Renal cortical epithelial cell (primary cell): Measurements from ENCODE around the gene AP4B1. TPM values are rescaled to one million over a fixed set of nuclear protein-coding genes. Genes with fewer than 3 reads are reported as not detected.

Source experiments
- DNase-seq: peaks from one replicate; pipeline ENCODE4 v3.0.0-alpha.2; 2011; ENCODE audit warnings: low read depth
- total RNA-seq: library from RNA; depleted of rRNA; stranded (reverse); fragments of >200 nt; gene quantifications from 2 replicates; pipeline ENCODE4 v1.2.3, GENCODE V29; 2014

AP4B1 gene
- total RNA-seq, 1 donor from 2014 or later: 23.0 TPM

DNA sequence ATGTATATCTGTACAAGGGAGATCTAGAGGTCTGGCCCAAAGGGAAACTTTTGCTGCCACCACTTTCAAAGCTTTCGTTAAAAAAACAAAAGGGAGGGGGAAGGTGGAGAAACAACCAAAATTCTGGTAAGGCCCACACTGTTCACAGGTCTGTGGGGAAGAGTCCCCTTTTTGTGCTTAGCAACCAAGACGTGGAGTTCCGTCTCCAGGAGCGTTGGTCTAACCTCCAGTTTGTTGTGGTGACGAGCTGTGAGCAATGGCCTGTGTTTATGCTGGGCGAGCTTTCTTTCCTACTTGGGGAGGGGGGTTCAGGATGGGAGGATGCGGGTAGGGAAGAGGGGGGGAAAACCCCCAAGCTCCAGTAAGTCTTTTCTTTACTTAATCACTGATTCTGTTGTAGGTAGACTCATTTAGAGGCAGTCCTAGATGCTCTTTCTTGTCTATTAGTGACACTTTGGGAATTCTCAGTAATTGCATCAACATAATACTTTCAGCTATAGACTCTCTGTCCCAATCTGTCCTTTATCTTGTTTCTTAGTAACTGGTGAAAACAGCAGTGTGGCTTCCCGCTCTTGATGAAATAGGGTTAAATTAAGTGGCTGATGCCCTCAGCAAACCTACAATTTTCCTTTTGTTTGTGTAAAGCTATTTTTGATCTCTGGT is 26.0 kb upstream of the AP4B1 start:
- DNase-seq: peak; percentile 87

DNA sequence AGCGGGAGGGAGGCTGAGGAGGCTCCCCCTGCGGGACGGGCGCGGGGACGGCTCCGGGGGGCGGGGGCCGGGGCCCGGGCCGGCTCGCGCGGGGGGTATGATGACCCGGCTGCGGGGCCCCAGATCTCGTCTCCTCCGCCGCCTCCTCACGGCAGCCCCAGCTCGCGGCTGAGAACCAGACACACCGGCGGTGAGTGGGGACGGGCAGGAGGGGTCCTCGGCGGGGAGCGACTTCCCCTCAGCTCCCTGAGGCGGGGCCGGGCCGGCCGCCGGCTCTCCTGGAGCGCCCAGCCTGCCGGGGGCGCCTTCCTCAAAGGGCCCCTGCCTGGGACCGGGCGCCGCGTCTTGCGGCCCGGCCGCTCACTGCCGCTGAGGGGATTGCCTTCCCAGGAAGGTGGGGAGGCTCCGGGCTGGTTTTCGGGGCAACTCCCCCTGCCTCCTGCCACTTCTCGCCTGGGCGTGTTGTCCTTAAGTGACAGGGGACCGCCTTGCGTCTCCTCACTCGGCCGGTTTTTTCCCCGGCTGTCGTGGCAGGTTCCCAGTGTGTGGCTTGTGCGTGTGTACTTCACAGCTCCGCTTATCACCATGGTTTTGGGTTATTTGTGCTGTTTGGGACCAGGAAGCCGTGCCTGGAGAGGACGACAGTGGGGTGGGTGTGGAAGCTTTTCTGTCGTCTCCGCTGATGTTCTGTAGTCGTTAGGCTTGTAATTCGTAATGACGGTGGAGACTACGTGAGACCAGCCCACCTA is 25.3 kb upstream of the AP4B1 start:
- no peak for DNase-seq

DNA sequence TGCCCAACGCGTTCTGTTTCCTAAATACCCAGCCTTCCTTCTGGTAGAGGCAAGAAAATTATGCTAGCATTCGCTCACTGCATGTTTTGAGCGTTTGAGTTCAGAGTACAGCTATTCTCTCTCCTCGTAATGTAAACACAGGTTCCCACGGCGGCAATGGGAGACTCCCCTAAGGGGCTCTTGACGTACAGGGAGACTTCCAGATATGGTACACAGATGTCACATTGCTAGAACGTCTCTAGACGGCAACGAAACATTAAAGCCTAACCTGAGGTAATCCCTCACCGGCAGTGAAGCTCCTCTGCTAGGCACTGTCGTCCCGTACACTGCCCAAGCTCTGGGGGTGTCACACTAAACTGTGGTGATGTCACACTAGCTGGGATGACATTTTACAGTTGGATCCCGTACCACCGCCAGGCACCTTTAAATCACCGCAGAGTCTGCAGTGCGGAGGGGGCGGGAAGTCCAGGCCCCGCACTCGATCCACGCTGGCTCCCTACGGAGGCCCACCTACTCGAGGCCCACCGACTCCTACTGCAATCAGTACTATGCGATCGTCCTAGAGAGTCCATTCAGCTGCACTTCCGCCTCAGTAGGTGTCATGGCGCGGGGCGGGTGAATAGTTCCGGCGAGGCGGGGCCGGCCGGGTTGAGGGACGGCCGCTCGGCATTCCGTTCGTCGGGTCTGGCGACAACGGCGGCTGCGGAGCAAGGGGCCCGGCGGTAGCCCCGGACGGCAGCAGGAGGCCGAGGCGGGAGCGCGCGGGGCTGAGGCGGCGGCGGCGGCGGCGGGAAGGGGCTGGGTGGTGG is 24.5 kb upstream of the AP4B1 start, which contains the start of gene HIPK1:
Gene HIPK1 (plus strand): TSS at position 384 of the 809 bp plus-strand sequence.
- DNase-seq: peak; percentile 52

DNA sequence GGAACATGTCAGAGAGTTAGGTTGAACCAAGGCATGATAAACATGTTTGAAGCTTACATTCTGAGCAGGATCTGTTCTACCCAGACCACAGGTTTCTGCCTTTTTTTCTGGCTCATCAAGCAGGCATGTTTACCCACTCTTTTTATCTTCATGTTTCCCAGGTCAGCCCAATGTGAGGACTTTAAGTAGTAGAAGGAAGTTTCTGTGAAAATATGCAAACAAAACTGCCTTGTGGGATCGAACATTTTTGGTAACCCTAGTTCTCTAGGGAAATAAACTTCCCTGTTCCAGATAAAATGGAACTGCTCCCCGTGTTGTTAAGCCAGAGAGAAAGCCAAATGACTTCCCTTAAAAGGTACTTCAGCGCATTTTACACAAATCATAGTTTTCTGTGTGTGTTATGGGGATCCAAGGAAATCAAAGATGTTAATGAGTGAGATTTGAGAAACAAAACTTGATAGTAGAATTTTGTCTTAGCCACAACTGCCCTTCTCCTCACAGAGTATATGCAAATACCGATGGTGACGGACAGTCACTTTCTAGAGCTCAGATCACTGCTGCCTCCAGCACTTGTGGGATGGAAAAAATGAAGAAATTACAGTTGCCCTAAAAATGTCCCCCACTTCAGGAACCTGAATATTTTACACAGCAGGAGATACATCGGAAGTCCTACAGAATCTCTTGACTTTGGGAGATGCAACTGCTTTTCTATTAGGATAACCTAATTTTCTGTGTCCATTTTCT is 23.8 kb upstream of the AP4B1 start:
- peak; percentile 69 for DNase-seq

DNA sequence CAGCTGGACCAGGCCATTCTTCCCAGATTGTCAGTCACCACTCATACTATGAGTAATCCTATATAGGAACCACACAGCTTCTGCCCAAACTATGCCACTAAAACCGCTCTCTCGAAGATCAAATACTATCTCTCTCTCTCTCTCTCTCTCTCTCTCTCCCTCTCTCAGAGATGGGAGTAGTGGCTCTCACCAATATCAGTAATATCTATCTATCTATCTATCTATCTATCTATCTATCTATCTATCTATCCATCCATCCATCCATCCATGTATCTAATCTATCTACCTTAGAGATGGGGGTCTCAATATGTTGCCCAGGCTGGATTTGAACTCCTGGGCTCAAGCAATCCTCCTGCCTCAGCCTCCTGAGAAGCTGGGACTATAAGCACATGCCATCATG is 19.9 kb upstream of the AP4B1 start:
- DNase-seq: no peak

DNA sequence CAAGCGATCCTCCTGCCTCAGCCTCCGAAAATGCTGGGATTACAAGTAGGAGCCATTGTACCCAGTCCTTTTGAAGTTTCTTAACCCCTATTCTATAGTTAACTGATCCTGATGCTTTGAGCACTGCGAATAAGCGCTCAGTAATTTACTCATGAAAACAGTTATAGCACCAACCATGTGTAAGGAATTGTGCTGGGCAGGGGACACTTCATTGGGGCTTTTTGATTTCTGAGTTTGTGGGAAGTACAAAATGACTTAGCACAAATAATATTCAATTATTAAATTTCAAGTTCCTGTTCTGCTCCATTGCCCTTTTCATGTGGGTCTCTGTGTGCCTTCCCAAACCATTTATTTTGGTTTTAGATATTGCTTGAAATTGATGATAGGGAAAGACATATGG is 18.4 kb upstream of the AP4B1 start:
- no peak for DNase-seq

DNA sequence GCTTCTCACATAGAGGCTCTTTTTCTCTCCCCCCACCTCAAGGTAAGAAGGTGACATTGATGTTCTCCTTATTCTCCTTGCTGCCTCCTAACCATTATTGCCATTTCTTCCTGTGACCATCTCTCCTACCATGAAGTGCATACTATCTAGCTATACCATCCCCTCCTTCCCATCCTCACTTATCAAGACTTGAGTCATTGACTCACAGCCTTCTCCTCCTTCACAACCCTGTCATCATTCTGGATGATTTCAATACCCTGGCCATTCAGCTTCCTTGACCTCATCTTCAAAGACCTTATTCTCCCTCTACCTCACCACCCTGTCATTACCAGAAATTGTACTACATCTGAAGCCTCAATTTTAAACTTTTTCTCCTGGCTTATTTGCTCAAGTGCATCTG is 13.6 kb upstream of the AP4B1 start:
- no peak for DNase-seq

DNA sequence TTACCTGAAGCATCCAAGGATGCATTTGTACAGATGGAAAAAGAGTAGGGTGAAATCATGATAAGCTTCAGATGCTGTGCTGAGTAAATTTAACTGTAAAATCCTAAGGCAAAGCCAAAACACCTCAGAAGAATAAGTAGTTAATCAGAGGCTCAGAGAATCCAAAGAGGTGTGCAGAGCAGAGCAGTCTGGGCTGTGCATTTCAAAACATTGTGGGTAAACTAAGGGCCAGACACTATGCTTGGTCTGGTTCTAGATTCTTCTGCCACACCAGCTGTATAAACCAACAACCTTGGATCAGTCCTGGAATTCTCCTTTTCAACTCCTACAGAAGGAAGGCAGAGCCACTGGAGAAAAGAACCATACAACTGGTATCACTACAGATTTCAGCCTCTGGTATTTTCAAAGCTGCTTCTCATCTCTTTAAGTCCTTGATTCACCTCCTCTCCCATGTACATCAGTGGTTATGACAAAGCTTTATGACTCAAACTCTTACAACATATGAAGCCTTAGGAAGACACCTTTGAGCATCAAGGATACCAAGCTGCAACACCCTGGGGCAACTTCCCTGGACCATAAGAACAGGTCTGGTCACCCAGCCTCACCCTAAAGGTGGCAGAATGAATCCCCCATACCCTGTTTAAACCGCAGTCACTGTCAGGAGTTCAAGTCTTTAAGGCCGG is 12.9 kb upstream of the AP4B1 start:
- DNase-seq: peak; percentile 54

DNA sequence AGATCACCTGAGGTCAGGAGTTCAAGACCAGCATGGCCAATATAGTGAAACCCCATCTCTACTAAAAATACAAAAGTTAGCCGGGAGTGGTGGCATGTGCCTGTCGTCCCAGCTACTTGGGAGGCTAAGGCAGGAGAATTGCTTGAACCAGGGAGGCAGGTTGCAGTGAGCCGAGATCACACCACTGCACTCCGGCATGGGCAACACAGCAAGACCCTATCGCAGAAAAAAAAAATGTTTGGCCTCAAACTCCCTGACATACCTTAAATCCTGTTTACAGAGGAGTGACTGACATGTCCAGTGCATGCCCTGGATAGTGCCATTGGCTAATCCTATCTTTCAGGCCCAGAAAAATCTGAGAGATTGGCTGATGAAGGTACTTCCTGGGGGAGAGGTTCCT is 12.4 kb upstream of the AP4B1 start:
- DNase-seq: no peak

DNA sequence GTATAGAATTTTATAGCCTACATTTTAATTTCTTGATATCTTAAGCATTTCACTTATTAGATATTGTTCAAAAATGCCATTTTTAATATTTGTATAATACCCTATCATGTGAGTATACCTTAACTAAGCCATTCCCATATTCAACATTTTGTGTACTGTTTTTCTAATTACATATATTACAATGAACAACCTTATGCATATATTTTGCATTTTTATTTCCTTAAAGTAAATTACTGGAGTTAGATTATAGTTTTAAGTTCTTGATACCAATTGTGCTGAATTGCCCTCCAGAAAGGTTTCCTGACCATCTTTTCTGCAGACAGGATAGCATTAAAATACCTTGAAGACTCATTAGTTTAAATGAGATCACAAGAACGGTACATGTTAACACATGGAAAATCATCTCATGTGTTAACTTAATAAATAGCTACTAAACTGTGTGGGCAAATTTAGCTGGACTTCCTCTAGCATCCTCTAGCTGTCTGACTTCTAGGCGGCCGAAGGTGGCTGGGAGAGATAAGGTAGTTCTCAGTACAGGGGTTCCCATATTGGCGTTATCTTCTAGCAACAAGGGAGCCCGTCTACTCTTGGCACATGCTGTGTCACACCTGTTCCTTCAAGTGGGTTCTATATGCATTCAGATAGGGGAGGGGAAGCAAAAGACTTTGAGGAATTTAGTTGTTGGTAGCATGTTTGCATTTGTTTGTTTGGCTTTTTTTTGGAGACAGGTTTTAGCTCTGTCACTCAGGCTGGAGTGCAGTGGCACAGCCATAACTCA is 9.5 kb upstream of the AP4B1 start:
- no peak for DNase-seq

DNA sequence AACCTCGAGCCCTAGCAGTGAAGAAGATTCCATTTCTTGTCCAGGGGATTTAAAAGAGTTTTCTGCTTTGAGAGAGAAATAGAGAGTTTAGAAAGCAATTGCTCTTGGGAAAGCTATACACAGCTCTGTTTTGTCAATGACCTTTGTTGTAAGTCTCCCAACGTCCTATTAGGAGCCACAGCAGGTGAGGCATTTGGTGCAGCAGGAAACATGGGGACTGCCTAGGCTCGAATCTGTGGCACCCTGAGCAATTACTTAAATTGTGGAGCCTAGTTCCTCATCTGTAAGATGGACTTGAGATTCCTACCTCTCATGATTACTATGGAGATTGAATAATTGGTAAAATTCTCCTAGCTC is 8.7 kb upstream of the AP4B1 start:
- DNase-seq: no peak

DNA sequence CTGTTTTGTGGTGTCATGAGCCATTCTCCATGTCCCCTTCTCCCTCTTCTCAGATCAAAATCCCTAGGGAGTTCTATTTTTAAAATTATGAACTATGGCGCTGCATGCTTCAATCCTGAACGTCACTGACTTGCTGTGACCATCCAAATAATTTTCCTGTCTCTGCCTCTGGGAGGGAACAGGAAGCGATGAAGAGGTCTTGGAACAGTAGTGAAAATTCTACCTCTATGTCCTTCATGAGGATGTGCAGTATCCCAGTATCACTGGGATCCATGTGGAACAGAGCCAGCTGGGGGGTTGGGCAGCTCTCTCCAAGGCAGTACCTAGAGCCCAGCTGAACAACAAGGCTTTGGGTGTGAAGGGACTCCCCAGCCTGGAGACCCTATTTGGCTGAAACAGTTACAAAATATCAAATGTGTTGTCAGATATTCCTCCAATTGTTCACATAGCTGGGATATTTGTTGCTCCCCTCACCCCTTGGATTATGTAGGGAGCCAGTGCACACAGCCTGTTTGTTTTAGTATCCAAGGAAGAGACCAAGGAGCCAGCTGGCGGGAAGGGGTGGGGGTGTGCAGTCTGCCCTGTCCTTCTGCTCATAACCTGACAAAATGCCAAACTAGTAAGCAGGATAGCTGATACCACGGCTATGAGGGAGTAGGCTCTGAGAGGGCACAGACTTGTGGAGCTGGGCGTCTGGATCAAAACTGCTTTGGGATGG is 8.2 kb upstream of the AP4B1 start:
- DNase-seq: peak; percentile 63

DNA sequence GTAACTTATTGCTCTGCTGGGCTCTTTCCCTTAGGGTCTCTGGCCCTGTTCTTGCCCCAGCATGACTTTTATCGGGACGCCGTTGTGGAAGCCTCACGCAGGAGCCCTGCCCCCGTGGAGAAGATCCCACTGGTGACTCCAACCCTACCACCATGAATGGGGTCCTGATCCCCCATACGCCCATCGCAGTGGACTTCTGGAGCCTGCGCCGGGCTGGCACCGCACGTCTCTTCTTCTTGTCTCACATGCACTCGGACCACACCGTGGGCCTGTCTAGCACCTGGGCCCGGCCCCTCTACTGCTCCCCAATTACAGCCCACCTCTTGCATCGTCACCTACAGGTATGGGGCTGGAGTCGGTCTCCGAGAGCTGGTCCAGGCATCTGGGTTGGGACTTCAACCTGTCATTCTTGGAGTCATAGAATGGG is 849 bp upstream of the AP4B1 start:
- no peak for DNase-seq

DNA sequence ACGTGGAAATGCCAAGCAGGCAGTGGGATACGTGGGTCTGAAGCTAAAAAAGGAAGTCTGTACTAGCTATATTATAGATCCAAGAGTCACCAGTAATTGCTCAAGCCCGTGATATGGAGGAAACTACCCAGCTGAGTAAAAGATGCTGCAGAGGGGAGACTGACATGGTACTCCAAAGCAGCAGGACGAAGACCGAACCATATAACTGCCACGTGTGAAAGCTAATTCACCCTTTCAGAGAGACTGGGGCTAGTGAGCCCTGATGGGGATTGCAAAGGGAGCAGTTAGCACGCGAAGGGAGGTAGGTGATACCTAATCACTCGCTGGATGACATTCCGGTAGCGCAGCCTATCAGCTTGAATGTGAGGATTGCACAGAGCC is 316 bp downstream of the AP4B1 start:
- no peak for DNase-seq

DNA sequence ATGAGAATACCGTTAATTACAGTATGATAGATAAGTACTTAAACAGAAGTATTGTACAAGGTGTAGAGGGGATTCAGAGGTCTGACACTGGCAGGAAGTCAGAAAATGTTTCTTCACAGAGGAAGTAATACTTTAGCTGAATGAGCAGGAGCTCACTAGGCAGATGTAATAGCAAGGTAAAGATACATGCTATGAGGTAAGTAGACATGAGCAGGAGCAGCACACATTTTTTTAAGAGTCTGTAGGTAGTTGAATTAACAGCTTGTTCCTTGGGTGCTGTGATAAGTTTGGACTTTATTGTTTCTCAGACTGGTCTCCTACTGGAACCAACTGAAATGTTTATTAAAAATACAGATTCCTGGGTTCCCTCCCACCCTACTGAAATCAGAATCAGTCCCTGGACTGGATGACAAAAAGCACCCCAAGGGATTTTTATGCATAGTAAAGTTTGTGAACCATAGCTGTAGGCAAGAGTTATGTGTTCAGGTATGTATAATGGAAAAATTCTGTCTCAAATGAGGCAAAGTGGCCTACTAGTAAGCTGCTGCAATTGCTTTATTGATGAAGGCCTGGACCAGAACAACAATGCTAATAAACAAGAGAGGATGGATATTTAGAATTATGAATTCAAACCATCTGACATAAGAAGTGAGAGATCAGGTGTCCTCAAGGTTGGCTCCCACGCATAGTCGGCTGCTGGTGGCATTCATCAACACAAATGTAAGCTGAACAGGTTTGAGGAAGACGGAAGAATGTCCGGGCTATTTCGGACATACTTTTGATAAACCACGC is 902 bp downstream of the AP4B1 start:
- no peak for DNase-seq

DNA sequence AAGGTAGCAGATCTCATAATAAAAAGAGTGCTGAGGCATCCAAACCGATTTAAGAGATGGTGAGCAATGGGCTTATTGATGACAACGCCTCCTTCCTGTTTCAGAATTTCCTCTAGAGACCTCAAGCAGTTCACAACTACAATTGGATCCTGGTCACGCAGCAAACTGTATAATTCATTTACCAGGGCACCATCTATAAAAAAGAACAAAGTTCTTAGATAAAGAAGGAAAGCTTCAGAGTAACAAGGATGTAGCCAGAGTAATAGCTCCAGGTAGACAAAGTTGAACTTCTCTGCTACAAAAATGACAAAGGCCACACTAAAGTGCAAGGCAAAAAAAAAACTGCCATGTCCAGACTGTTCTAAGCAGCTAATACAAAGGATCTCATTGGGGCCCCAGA is 3.4 kb downstream of the AP4B1 start:
- DNase-seq: no peak

DNA sequence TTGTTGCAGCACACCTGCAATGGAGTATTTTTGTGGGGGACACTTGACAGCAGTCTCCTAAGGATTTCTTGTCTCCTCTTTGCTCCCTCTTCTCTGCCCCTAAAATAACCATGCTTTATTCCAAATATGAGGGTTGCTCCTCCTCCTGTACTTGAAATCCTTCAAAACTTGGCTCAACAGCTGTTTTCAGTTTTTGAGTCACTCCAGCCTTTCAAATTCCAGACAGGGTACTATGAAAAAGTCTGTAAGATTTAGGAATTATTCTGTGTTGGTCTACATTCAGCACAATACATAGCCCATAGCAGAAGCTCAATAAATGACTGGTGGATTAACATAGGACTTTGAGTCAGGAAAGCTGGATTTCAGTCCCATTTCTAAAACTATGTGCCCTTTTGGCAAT is 5.5 kb downstream of the AP4B1 start:
- no peak for DNase-seq

DNA sequence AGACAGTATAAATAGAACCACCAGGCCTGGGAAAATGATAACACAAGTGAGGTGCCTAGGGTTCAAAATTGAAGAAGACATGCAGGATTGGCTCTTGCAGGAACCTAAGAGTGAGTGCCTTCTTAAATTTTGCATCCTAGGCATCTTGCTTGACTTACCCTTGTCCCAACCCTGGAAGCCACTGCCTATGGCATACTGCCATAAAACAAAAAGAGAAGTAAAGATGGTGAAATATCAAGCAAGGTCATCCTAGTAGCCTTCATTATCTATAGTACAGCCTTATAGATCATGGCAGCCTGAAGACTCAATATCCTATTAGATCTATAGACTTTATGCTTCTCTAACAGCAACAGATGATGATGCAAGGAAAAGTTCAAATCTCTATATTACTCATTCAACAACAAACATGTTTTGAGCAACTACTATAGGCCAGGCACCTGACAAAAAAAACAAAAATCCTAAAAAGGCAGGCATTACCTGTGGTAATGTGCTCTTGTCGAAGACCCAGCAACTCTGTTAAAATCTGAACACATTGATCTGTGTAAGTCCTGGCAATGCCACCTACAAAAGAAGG is 6.3 kb downstream of the AP4B1 start:
- DNase-seq: no peak

DNA sequence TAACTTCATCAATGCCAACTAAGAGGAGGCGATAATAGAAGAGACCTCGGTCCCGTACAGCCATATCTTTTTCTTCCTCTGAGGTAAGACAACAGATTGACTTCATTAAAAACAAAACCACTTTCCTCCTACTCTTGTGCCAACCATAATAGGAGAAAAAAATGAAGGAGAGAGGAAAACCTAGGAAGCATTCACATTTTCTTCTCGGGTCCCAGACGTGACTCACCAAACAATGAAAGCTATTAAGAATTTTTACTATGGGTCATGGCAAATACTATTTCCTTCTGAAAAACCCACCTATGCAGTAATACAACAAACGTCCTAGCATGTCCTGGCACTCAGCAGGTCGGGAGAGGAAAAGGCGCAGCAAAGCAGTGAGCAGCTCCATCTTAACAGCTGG is 8.6 kb downstream of the AP4B1 start:
- no peak for DNase-seq
